NCI-H345 treated with DMSO at 0.1 percent for 48 hours (cell line): Measurements from ENCODE around the gene TRMT112.

Experiments used
- DNase-seq: peaks from one replicate; lab custom pipeline; 2025; ENCODE audit not compliant: unreplicated experiment; lab: John Stamatoyannopoulos, UW

TRMT112 gene

DNA sequence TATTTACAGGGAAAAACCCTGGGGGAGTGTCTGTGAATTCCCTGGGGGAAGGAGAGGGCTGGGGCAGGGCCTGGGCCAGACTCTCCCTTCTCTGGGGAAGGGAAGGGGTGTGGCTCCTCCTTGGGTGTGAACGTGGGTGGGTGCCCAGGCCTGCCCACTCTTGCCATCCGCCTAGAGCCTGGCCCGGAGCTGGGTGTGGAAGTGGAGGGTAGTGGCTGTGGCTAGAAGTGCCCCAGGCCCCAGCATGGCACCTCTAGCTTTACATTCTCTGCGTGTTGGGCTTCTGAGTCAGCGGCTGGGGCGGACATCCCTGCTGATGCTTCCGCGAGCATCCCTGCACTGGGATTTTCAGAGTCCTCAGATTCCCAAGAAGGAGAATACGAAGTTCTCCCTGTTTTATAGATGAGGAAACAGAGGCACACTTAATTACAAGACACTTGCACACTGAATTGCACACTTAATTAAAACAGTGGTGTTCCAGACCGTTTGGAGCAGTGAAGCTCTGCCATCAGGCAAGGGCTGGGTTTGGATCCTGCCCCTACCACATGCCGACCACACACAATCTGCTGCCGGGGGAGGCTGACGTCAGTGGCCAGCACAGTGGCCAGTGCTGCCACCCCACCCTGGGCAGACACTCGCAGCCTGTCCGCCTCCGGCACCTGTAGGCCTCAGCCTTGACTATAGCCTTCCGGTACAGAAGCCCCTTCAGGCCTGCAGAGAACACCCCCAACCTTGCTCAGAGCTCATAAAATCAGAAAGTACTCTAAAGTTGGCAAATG, 40.5 kb downstream of the TRMT112 start:
- DNase-seq: no peak

DNA sequence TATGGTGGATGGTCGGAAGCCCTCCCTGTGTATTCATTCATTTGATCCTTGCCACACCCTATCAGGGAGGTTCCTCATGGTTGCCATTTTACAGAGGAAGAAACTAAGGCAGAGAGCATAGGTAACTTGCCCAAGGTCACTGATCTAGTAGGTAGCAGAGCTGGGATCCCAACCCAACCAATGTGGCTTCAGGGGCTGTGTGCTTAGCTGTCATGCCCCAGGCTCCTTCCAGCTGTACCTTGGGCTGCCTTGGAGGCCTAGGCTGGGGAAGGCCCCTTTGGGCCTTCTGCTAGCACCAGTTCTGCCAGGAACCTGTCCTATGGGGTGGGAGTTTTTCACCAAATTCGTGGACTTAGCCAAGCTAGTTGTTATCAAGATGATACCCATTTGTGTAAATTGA, 41.5 kb downstream of the TRMT112 start:
- no peak for DNase-seq

DNA sequence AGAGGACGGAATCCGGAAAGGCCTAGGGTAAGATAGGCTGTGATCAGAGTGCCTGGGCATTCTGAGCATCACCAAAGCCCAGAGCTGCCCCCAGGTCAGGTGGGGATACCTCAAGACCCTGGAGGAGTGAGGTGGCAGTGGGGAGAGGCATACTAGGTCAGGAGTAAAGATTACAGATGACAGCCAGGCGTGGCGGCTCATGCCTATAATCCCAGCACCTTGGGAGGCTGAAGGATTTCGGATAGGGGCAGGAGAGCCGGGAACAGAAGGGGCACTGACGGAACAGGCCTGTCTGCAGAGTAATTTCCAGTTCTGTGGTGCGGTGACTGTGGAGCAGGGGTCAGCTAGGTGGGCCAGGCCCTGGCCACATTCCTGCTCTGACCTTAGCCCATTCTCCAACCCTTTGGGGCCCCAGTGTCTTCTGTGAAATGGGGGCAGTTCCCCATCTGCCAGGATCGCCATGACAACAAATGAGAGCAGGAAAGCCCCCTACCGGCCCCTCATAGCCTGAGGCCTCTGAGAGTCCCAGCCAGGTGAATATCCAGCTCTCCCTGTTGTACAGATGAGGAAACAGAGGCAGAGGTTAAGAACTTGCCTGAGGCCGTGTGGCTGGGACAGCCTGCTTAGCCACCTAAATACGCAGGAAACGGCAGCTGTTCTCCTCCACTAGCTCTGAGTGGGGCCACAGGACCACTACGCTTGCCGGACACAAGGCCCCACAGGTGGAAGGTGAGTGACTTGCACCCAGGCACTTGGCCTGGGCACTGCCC, 42.1 kb downstream of the TRMT112 start:
- no peak for DNase-seq

DNA sequence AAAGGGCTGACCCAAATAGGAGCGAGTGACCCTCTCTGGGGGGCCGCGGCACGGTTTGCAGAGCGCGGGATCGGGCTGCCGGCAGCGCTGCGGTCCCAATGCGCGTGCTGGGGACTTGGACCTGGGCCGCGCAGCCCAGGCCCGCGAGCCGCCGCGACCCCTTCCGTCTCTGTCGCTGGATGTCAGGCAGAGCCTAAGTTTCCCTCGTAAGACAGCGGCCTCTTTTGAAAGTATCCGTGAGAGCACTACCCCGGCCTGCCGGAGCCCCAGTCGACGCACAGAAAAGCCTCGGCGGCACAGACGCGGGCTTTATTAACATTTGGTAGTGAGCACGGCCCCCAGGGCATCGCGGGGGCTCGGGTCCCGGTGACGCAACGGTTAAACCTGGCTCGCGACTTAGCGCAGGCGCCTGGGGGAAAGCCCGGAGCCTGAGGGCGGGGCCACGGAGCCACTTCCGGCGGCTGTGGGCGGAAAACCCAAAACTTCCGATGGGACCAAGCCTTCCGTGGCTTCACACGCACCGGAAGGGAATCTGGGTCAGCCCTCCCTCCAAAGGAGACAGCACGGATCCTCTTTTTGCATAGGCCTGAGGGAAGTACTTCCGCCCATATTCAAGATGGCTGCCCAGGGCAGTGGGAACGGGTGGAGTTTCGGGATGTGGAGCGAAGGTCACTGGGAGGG, 47.7 kb downstream of the TRMT112 start:
- DNase-seq: peak; percentile 98

DNA sequence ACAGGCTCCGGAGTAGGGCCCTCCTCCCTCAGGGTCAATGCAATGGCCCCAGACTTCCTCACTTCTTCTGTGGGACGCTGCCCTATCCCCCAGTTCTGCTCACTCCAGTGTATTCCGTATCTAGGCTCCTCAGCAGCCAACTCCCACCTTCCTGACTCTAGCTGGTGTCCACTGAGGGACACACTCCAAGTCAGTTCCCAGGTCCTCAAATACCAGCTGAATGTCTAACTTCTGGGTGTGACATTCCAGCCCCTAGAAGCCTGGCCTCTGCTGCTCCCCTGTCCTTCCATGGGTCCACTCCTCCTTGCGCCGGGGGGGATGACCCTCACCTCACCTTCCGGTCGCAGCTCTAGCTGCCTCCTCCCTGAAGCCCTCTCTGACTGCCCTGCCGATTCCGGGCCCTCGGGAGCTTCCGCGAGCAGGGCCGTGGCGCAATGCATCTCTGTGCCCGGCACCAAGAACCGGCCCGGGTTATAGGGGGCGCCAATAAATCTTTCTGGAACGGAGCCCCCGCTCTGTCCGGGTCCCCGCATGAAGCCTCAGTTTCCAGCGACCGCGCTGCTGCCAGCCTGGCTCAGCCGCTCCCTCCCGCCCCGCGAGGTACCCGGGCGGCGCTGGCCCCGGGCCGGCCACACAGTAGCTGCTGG, 48.3 kb downstream of the TRMT112 start:
- no peak for DNase-seq

DNA sequence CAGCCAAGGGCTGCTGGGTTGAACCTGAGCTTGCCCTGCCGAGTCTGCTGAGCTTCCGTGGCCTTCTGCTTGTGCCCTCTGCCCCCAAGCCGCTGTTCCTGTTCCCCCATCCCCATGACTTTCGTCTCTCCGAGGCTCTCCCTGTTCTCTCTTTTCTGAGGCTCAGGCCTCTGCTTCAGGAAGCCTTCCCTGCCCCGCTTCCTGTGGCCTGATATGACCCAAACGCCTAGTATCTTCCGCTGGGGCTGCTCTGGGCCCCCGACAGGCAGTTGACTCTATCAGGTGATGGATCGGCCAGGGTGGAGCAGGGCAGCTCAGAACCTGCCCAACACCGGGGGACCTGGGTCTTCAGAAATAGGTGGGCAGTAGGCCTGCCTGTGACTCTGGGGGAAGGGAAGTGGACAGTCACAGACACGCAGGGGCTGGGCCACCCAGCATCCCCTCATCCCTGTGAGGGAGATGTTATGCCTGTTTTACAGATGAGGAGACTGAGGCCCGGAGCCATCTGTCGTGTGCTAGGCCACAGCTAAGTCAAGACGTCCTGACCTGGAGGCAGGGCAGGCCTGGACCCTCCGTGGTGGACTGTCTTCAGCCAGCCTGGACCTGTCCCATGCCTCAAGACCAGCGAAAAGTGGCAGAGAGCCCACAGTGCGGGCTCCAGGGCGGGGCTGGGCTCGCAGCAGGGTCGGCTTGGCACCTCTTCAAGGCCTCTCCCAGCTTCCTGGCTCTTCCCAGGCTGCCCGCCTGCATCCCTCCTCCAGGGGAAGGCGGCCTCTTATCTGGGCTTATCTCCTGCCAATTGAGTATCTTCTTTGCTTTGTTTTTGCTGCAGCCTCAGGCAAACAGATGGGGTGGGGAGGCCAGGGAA, 49.1 kb downstream of the TRMT112 start:
- peak; percentile 54 for DNase-seq

DNA sequence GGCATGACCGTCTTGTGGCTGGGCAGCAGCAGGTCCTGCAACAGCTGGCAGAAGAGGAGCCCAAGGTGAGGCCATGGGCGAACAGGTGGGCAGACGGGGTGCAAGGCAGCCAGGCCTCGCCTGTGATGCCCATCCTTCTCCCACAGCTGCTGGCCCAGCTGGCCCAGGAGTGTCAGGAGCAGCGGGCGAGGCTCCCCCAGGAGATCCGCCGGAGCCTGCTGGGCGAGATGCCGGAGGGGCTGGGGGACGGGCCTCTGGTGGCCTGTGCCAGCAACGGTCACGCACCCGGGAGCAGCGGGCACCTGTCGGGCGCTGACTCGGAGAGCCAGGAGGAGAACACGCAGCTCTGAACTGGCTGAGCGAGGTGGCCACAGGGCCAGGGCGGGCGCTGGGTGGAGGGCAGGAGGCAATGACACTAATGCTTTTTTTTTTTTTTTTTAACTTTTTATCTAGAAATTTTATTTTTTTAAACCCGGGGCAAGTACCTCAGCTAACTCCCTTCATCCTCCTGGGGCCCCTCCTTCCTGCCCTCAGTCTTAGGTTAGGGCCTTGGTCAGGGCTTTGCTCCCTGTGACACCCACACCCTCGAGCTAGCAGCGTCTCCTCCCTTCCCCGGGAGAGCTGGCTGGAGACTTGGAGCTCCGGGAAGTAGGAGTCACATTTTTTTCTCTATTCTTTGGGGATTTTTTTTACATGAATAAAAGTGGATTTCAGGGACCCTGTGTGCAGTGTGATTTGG, 50.0 kb downstream of the TRMT112 start:
- DNase-seq: peak; percentile 69
